Uterus (tissue), 4 donors: ENCODE results near the gene BGN. TPM values are rescaled to one million over a fixed set of nuclear protein-coding genes. Genes with fewer than 3 reads are reported as not detected.

Experiments used
- DNase-seq, 2 donors: peaks; one replicate each; pipeline ENCODE4 v3.0.0-alpha.2; 2019 to 2020
- H3K27ac ChIP-seq, 2 donors: fragments of 200-600 bp; sonication (generic); 1 replicate in 1 of 2; 2 replicates in 1 of 2; pipeline ENCODE4 v1.5.1; 2016 to 2018
- H3K27me3 ChIP-seq, 2 donors: fragments of 200-600 bp; sonication (generic); one replicate each; pipeline ENCODE4 v1.5.1; 2018 to 2019; ENCODE audit warnings: control low read depth in 1 of 2
- H3K36me3 ChIP-seq, 2 donors: fragments of 200-600 bp; sonication (generic); one replicate each; pipeline ENCODE4 v1.5.1; 2019; ENCODE audit warnings: control low read depth in 1 of 2
- H3K4me1 ChIP-seq, 2 donors: fragments of 200-600 bp; sonication (generic); one replicate each; pipeline ENCODE4 v1.5.1; 2018 to 2019; ENCODE audit warnings: control low read depth in 1 of 2
- H3K4me3 ChIP-seq, 2 donors: fragments of 200-600 bp; sonication (generic); 1 replicate in 1 of 2; 2 replicates in 1 of 2; pipeline ENCODE4 v1.5.1; 2018 to 2019; ENCODE audit warnings: mild to moderate bottlenecking in 1 of 2
- H3K9me3 ChIP-seq, 2 donors: fragments of 200-600 bp; sonication (generic); one replicate each; pipeline ENCODE4 v1.5.1; 2019; ENCODE audit warnings: control low read depth in 1 of 2
- POLR2A ChIP-seq, 2 donors: fragments of 450-650 bp; IDR thresholded peaks; one replicate each; pipeline ENCODE4 v1.6.1; 2016; ENCODE audit warnings: antibody characterized with exemption in 2 of 2, mild to moderate bottlenecking in 1 of 2, moderate library complexity in 1 of 2
- intact Hi-C: fragments of 100-400 bp; cut with DNase I; formaldehyde crosslinking; loops from one replicate; pipeline ENCODE4 v1.15.1; 2023; ENCODE audit warnings: low total_unique reads
- total RNA-seq, 4 donors: library from RNA; depleted of rRNA in 3 of 4; stranded (reverse); fragments of >200 nt in 3 of 4; gene quantifications; one replicate each; pipeline versions ENCODE4 v1.1.0 to v1.2.4, GENCODE V29; 2014 to 2023
- TF ChIP-seq, protein P1 (sequence below), 4 experiments: fragments of 200-600 bp in 2 of 4; fragments of 450-650 bp in 2 of 4; sonication (generic) in 2 of 4; IDR thresholded peaks; one replicate each; pipeline ENCODE4 v1.5.1; 2016 to 2019; ENCODE audit warnings: antibody characterized with exemption in 4 of 4, mild to moderate bottlenecking in 2 of 4, moderate library complexity in 1 of 4
- donor health status: DM: yes; HTN: yes; CAD: no.

BGN gene
- total RNA-seq, 4 donors from 2014 or later, result 36.8 to 91.5 (median 50.0) TPM

DNA sequence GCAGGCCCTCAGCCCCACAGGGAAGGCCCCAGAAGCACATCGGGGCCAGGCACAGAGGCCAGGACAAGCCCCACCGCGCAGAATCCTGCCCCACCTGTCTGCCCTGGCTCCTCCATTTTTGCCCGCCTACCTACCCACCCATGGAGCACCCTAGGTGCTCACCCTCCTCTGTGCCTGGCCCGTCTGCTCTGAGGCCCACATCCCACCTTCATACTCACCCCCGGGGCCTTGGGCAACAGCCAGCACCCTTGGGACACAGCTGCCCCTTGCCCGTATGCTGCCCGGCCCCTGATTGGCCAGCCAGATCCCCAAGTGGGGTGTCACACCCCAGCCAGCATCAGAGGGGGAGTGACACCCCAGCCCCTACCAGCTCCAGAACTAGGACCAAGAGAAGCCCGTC is 38.1 kb upstream of the BGN start:
- intact Hi-C loops, result no loop called here
- Histone ChIP-seq H3K4me1 (no peaks in the 10 kb centered on the region), H3K27me3 (no peaks in the 10 kb centered on the region), H3K27ac (no peak overlapping the region), H3K4me3 (no peak overlapping the region), H3K36me3 (no peaks in the 10 kb centered on the region), H3K9me3 (no peaks in the 10 kb centered on the region)
- no peak for TF ChIP-seq POLR2A (IDR thresholded peaks at IDR 0.05)
- TF ChIP-seq, protein P1, sequence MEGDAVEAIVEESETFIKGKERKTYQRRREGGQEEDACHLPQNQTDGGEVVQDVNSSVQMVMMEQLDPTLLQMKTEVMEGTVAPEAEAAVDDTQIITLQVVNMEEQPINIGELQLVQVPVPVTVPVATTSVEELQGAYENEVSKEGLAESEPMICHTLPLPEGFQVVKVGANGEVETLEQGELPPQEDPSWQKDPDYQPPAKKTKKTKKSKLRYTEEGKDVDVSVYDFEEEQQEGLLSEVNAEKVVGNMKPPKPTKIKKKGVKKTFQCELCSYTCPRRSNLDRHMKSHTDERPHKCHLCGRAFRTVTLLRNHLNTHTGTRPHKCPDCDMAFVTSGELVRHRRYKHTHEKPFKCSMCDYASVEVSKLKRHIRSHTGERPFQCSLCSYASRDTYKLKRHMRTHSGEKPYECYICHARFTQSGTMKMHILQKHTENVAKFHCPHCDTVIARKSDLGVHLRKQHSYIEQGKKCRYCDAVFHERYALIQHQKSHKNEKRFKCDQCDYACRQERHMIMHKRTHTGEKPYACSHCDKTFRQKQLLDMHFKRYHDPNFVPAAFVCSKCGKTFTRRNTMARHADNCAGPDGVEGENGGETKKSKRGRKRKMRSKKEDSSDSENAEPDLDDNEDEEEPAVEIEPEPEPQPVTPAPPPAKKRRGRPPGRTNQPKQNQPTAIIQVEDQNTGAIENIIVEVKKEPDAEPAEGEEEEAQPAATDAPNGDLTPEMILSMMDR (IDR thresholded peaks at IDR 0.05), result no peak
- DNase-seq, result no peak

GRCh38 chrX:153457136-153457825 is 37.5 kb upstream of the BGN start:
- no peak overlapping the region for H3K27ac ChIP-seq
- no peaks in the 10 kb centered on the region for H3K4me1 ChIP-seq
- DNase-seq, result no peak
- no peaks in the 10 kb centered on the region for H3K36me3 ChIP-seq
- no peaks in the 10 kb centered on the region for H3K9me3 ChIP-seq
- no peak overlapping the region for H3K4me3 ChIP-seq
- no peaks in the 10 kb centered on the region for H3K27me3 ChIP-seq
- no peak for TF ChIP-seq POLR2A (IDR thresholded peaks at IDR 0.05)
- TF ChIP-seq, protein P1 (IDR thresholded peaks at IDR 0.05), result no peak
- intact Hi-C loops, result no loop called here

DNA sequence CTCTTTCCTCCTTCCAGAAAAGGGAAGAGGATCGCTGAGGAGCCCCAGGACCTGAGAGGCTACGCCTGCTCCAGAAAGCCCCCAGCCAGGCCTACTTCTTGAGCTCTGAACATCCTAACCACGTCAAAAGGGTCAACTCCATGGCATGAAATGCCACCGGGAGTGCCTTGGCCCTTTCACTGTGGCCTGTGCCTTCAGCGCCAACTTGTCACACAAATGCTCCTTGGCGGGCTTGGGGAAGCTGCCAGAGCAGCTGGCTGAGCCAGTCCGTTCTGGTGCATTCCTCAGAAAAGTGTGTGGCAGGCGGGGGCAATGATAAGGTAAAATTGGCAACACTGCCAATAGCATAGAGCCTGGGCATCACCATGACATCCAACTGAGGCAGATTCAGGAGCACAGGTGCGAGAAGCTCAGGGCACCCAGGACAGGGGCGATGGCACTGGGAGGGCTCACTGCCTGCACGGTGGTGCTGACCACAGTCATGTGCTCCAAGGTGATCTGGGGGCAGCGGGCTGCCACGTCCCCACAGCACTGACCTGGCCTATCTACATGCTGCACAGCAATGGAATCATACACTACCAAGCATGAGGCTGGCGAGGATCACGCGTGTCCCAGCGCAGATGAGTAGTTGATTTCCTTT is 36.8 kb upstream of the BGN start:
- no peaks in the 10 kb centered on the region for H3K27me3 ChIP-seq
- intact Hi-C loops, result no loop called here
- no peaks in the 10 kb centered on the region for H3K9me3 ChIP-seq
- no peaks in the 10 kb centered on the region for H3K36me3 ChIP-seq
- no peak for TF ChIP-seq POLR2A (IDR thresholded peaks at IDR 0.05)
- TF ChIP-seq, protein P1 (IDR thresholded peaks at IDR 0.05), result no peak
- H3K4me1 ChIP-seq, result no peaks in the 10 kb centered on the region
- no peak for DNase-seq
- no peak overlapping the region for H3K4me3 ChIP-seq
- no peak overlapping the region for H3K27ac ChIP-seq

- intact Hi-C loops, result no loop called here
- no peak overlapping the region for H3K27ac ChIP-seq
- H3K9me3 ChIP-seq, result no peaks in the 10 kb centered on the region
- H3K4me3 ChIP-seq, result no peak overlapping the region
- no peaks in the 10 kb centered on the region for H3K4me1 ChIP-seq
- no peak for TF ChIP-seq POLR2A (IDR thresholded peaks at IDR 0.05)
- H3K36me3 ChIP-seq, result no peaks in the 10 kb centered on the region
- H3K27me3 ChIP-seq, result no peaks in the 10 kb centered on the region
- no peak for DNase-seq
Measured at GRCh38 chrX:153458476-153458875, 36.3 kb upstream of the BGN start.

DNA sequence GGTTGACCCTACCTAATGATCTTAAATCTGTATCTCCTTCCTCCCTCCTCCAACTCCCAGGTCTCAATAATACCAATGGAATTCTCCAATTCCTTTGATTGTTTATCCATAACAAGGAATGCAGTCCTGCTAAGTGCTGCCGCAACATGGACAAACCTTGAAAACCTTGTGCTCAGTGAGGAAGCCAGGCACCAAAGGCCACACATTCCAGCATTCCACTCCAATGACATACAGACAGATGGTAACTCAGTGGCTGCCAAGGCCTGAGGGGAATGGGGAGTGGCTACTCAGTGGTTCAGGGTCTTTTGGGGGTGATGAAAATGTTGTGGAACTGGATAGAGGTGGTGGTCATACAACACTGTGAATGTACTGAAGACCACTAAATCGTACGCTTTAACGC is 34.8 kb upstream of the BGN start:
- H3K9me3 ChIP-seq, result no peaks in the 10 kb centered on the region
- no peaks in the 10 kb centered on the region for H3K4me1 ChIP-seq
- no peaks in the 10 kb centered on the region for H3K27me3 ChIP-seq
- no peaks in the 10 kb centered on the region for H3K36me3 ChIP-seq
- DNase-seq, result no peak
- no peak for TF ChIP-seq POLR2A (IDR thresholded peaks at IDR 0.05)
- TF ChIP-seq, protein P1 (IDR thresholded peaks at IDR 0.05), result no peak
- intact Hi-C loops, result no loop called here
- H3K4me3 ChIP-seq, result no peak overlapping the region
- no peak overlapping the region for H3K27ac ChIP-seq
